HCT116 (cell line): ENCODE measurements around the gene ALOX5AP.

Experiments
- ATF3 ChIP-seq: IDR thresholded peaks from 2 replicates; pipeline ENCODE4 v1.6.1; 2012
- CEBPB ChIP-seq: IDR thresholded peaks from 2 replicates; pipeline ENCODE4 v1.6.1; 2012; ENCODE audit warnings: low read depth
- CTCF ChIP-seq, 3 experiments: fragments of 200-600 bp in 1 of 3; sonication (generic) in 1 of 3; IDR thresholded peaks in 2 of 3; conservative IDR thresholded peaks in 1 of 3; 2 replicates each; pipeline ENCODE4 v1.5.1; 2012 to 2017; ENCODE audit warnings: low read depth in 2 of 3, low read length in 2 of 3, antibody characterized with exemption in 1 of 3, borderline replicate concordance in 1 of 3, control low read depth in 1 of 3, mild to moderate bottlenecking in 1 of 3, mixed read lengths in 1 of 3, mixed run types in 1 of 3, moderate library complexity in 1 of 3; ENCODE audit not compliant: insufficient read depth in 1 of 3
- EZH2 ChIP-seq: fragments of 200-600 bp; sonication (generic); IDR thresholded peaks from 2 replicates; pipeline ENCODE4 v1.6.1; 2017; ENCODE audit warnings: antibody characterized with exemption, mixed run types
- POLR2AphosphoS5 ChIP-seq: IDR thresholded peaks from 2 replicates; pipeline ENCODE4 v1.6.1; 2011; ENCODE audit warnings: mild to moderate bottlenecking, low read depth, low read length, moderate library complexity
- REST ChIP-seq: IDR thresholded peaks from 2 replicates; pipeline ENCODE4 v1.6.1; 2012; ENCODE audit warnings: low read depth

GRCh38 chr13:30755678-30756077, 20.3 kb downstream of the ALOX5AP start:
- TF ChIP-seq ATF3 (no peak), POLR2AphosphoS5 (no peak), REST (no peak), EZH2 (no peak), CEBPB (no peak), CTCF (IDR thresholded peaks at IDR 0.05 in 2 of 3, conservative IDR thresholded peaks at IDR 0.05 in 1 of 3; ENCODE audit: borderline replicate concordance in 1 of 3, insufficient read depth in 1 of 3, low read depth in 2 of 3, low read length in 2 of 3) (no peak)
